Measurements from ENCODE around the gene FBXL2. TPM values are rescaled to one million over a fixed set of nuclear protein-coding genes. Genes with fewer than 3 reads are reported as not detected.

Gene FBXL2
- total and polyA plus RNA-seq, 3 donors from 2014 or later = 24.8 to 55.7 (median 38.3) TPM

GRCh38 chr3:33364060-33364459 is 86.8 kb downstream of the FBXL2 start:
- no peaks in the 10 kb centered on the region for H3K4me1 ChIP-seq
- H3K36me3 ChIP-seq (ENCODE audit: low read depth, missing control alignments) = no peaks in the 10 kb centered on the region
- no peaks in the 10 kb centered on the region for H3K9me3 ChIP-seq
- DNase-seq = no peak
- no peaks in the 10 kb centered on the region for H3K27me3 ChIP-seq
- no peak overlapping the region for H3K4me3 ChIP-seq
- intact Hi-C loops (cut with DNase I; ENCODE audit: low total_unique reads) = no loop called here
- no peak overlapping the region for H3K27ac ChIP-seq
- no peak for TF ChIP-seq POLR2A (IDR thresholded peaks at IDR 0.05)
- TF ChIP-seq, protein P1, sequence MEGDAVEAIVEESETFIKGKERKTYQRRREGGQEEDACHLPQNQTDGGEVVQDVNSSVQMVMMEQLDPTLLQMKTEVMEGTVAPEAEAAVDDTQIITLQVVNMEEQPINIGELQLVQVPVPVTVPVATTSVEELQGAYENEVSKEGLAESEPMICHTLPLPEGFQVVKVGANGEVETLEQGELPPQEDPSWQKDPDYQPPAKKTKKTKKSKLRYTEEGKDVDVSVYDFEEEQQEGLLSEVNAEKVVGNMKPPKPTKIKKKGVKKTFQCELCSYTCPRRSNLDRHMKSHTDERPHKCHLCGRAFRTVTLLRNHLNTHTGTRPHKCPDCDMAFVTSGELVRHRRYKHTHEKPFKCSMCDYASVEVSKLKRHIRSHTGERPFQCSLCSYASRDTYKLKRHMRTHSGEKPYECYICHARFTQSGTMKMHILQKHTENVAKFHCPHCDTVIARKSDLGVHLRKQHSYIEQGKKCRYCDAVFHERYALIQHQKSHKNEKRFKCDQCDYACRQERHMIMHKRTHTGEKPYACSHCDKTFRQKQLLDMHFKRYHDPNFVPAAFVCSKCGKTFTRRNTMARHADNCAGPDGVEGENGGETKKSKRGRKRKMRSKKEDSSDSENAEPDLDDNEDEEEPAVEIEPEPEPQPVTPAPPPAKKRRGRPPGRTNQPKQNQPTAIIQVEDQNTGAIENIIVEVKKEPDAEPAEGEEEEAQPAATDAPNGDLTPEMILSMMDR (IDR thresholded peaks at IDR 0.05) = no peak

GRCh38 chr3:33364531-33365128 is 87.4 kb downstream of the FBXL2 start:
- Histone ChIP-seq H3K4me1 (no peaks in the 10 kb centered on the region), H3K9me3 (no peaks in the 10 kb centered on the region), H3K36me3 (ENCODE audit: low read depth, missing control alignments) (no peaks in the 10 kb centered on the region), H3K27ac (no peak overlapping the region), H3K27me3 (no peaks in the 10 kb centered on the region), H3K4me3 (no peak overlapping the region)
- 72 to 86% methylated on average over 10 of the region's 10 CpGs for WGBS, 2 donors
- intact Hi-C loops (cut with DNase I; ENCODE audit: low total_unique reads) = no loop called here
- TF ChIP-seq, protein P1 (IDR thresholded peaks at IDR 0.05) = no peak
- no peak for TF ChIP-seq POLR2A (IDR thresholded peaks at IDR 0.05)
- no peak for DNase-seq

- no peak overlapping the region for H3K4me3 ChIP-seq
- WGBS, 2 donors = 46 to 51% methylated on average over 14 of the region's 14 CpGs
- H3K27me3 ChIP-seq = no peaks in the 10 kb centered on the region
- intact Hi-C loops (cut with DNase I; ENCODE audit: low total_unique reads) = loop anchor here (5.0 kb wide), 1 partner anchor 240 kb away; no protein-coding TSS in a partner anchor
- no peaks in the 10 kb centered on the region for H3K4me1 ChIP-seq
- no peaks in the 10 kb centered on the region for H3K36me3 ChIP-seq (ENCODE audit: low read depth, missing control alignments)
- TF ChIP-seq, protein P1 (IDR thresholded peaks at IDR 0.05) = peak; percentile 46 to 90 (median 84)
- TF ChIP-seq POLR2A (IDR thresholded peaks at IDR 0.05) = no peak
- DNase-seq = peak; percentile 58
- H3K9me3 ChIP-seq = no peaks in the 10 kb centered on the region
- H3K27ac ChIP-seq = no peak overlapping the region
Measured at GRCh38 chr3:33372218-33373081, 95.2 kb downstream of the FBXL2 start.

- TF ChIP-seq POLR2A (IDR thresholded peaks at IDR 0.05) = no peak
- TF ChIP-seq, protein P1 (IDR thresholded peaks at IDR 0.05) = no peak
- H3K27ac ChIP-seq = no peak overlapping the region
- WGBS, 2 donors = 38 to 40% methylated on average over 6 of the region's 6 CpGs
- no peak overlapping the region for H3K4me3 ChIP-seq
- H3K4me1 ChIP-seq = no peaks in the 10 kb centered on the region
- intact Hi-C loops (cut with DNase I; ENCODE audit: low total_unique reads) = loop anchor here (5.0 kb wide), 1 partner anchor 241 kb away; no protein-coding TSS in a partner anchor
- H3K27me3 ChIP-seq = no peaks in the 10 kb centered on the region
- no peak for DNase-seq
- H3K36me3 ChIP-seq (ENCODE audit: low read depth, missing control alignments) = no peaks in the 10 kb centered on the region
- H3K9me3 ChIP-seq = no peaks in the 10 kb centered on the region
Measured at GRCh38 chr3:33373082-33373437, 95.8 kb downstream of the FBXL2 start.

Measured in testis (tissue), 3 donors.